Measurements from ENCODE around the gene FBXW11. TPM values are rescaled to one million over a fixed set of nuclear protein-coding genes. Genes with fewer than 3 reads are reported as not detected.

FBXW11 gene
- total and polyA plus RNA-seq, 10 donors = 7.5 to 72.1 (median 54.7) TPM

GRCh38 chr5:171820561-171820960 is 185.9 kb downstream of the FBXW11 start:
- DNase-seq = peak; percentile 52
- Histone ChIP-seq H3K4me1 (no peaks in the 10 kb centered on the region), H3K27ac (no peak overlapping the region), H3K9me3 (no peaks in the 10 kb centered on the region), H3K36me3 (no peaks in the 10 kb centered on the region), H3K4me3 (no peak overlapping the region), H3K27me3 (replicated peaks in 1 of 7) (peaks cover 0 to 13% (median 0%) of the 10 kb centered on the region in 7 donors)
- 92 to 96% (median 93%) methylated on average over 10 to 11 of the region's 11 CpGs for WGBS, 5 donors
- no peak for TF ChIP-seq POLR2AphosphoS5 (IDR thresholded peaks at IDR 0.05)
- no peak for TF ChIP-seq CTCF (IDR thresholded peaks at IDR 0.05 in 8 of 11, conservative IDR thresholded peaks at IDR 0.05 in 3 of 11)
- no peak for TF ChIP-seq POLR2A (IDR thresholded peaks at IDR 0.05)
- intact Hi-C loops (cut with DNase I; ENCODE audit: low total_unique reads) = no loop called here

GRCh38 chr5:171816666-171817065 is 189.8 kb downstream of the FBXW11 start:
- TF ChIP-seq POLR2A (IDR thresholded peaks at IDR 0.05) (no peak), POLR2AphosphoS5 (IDR thresholded peaks at IDR 0.05) (no peak), CTCF (IDR thresholded peaks at IDR 0.05 in 8 of 11, conservative IDR thresholded peaks at IDR 0.05 in 3 of 11) (no peak)

DNA sequence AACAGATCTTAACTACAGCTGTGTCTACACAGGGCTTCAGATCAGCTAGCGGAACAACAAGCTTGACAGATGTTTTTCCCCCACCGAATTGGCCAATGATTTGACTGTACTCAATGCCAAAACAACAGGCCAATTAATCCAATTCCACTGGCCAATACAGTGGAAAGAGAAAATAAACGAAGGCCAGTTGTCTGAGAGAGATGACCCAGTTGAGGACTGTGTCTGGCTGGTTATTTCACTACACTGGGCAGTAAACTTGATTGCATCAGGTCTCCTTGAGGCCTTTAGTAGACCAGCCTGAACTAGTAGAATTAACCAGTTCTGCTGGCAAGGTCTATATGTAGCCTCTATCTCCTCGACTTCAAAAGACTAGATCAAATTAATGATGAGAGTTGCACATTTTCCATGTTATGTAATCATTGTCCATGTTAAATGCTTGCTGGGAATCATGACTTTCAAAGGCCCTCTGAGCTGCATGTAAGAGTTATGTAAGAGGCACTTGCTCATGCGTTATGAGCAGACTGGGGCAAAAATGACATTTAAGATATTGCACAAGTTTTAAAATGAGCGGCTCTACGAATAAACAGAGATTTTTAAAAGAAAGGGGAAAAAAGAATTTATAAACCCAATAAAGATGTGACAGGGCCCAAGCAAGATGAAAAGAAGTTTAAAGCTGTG is 192.5 kb downstream of the FBXW11 start:
- intact Hi-C loops (cut with DNase I; ENCODE audit: low total_unique reads) = no loop called here
- Histone ChIP-seq H3K9me3 (peaks cover 0 to 29% (median 19%) of the 10 kb centered on the region in 8 donors), H3K27me3 (replicated peaks in 1 of 7) (peaks cover 0 to 19% (median 0%) of the 10 kb centered on the region in 7 donors), H3K4me3 (no peak overlapping the region), H3K36me3 (no peaks in the 10 kb centered on the region), H3K27ac (no peak overlapping the region), H3K4me1 (no peaks in the 10 kb centered on the region)
- DNase-seq = no peak
- 77 to 88% (median 84%) methylated on average over 7 of the region's 7 CpGs for WGBS, 5 donors
- TF ChIP-seq CTCF (IDR thresholded peaks at IDR 0.05 in 8 of 11, conservative IDR thresholded peaks at IDR 0.05 in 3 of 11) (no peak), POLR2A (IDR thresholded peaks at IDR 0.05) (no peak)

More at GRCh38 chr5:171816666-171817065, 189.8 kb downstream of the FBXW11 start:
- 35 to 63% (median 55%) methylated on average over 1 of the region's 1 CpG for WGBS, 5 donors
- Histone ChIP-seq H3K4me1 (no peaks in the 10 kb centered on the region), H3K27me3 (replicated peaks in 1 of 7) (peaks cover 0 to 13% (median 0%) of the 10 kb centered on the region in 7 donors), H3K9me3 (peaks cover 0 to 11% (median 5%) of the 10 kb centered on the region in 8 donors), H3K36me3 (no peaks in the 10 kb centered on the region), H3K4me3 (no peak overlapping the region), H3K27ac (no peak overlapping the region)
- no peak for DNase-seq
- intact Hi-C loops (cut with DNase I; ENCODE audit: low total_unique reads) = no loop called here

GRCh38 chr5:171813270-171813669 is 193.2 kb downstream of the FBXW11 start:
- intact Hi-C loops (cut with DNase I; ENCODE audit: low total_unique reads) = no loop called here
- TF ChIP-seq POLR2A (IDR thresholded peaks at IDR 0.05) (no peak), POLR2AphosphoS5 (IDR thresholded peaks at IDR 0.05) (no peak), CTCF (IDR thresholded peaks at IDR 0.05 in 8 of 11, conservative IDR thresholded peaks at IDR 0.05 in 3 of 11) (no peak)

More at GRCh38 chr5:171813270-171813669, 193.2 kb downstream of the FBXW11 start:
- H3K9me3 ChIP-seq = peaks cover 0 to 29% (median 19%) of the 10 kb centered on the region in 8 donors
- no peaks in the 10 kb centered on the region for H3K36me3 ChIP-seq
- H3K27ac ChIP-seq = no peak overlapping the region
- 81 to 95% (median 91%) methylated on average over 4 of the region's 4 CpGs for WGBS, 5 donors
- no peak overlapping the region for H3K4me3 ChIP-seq
- H3K27me3 ChIP-seq (replicated peaks in 1 of 7) = peaks cover 0 to 19% (median 0%) of the 10 kb centered on the region in 7 donors
- DNase-seq = no peak
- no peaks in the 10 kb centered on the region for H3K4me1 ChIP-seq

Measured in spleen (tissue), 11 donors.